OCI-LY1 (cell line): ENCODE measurements around the gene AMY1C.
"Not testable (repeated sequence)": the region's sequence is repeated elsewhere in the genome, so short reads cannot be mapped to it uniquely, and the experiment has no call there.

ENCODE experiments used
- H2AFZ ChIP-seq: fragments of 200-600 bp; sonication (generic), shearing (Covaris generic); 2 replicates; pipeline ENCODE4 v1.6.0; 2014; ENCODE audit warnings: antibody characterized with exemption, mild to moderate bottlenecking, low read length
- H3F3A ChIP-seq: fragments of 200-600 bp; sonication (generic), shearing (Covaris generic); 2 replicates; pipeline ENCODE4 v1.6.0; 2014; ENCODE audit warnings: mild to moderate bottlenecking, antibody characterized with exemption, low read length, moderate library complexity; ENCODE audit not compliant: insufficient read depth
- H3K27ac ChIP-seq: fragments of 200-600 bp; sonication (generic); 2 replicates; pipeline ENCODE4 v1.5.1; 2014; ENCODE audit warnings: low read length, mixed run types, mild to moderate bottlenecking, low read depth; ENCODE audit not compliant: poor library complexity, severe bottlenecking
- H3K27me3 ChIP-seq: fragments of 200-600 bp; sonication (generic); 2 replicates; pipeline ENCODE4 v1.6.0; 2014; ENCODE audit warnings: antibody characterized with exemption, mild to moderate bottlenecking, low read length, moderate library complexity; ENCODE audit not compliant: insufficient read depth
- H3K36me3 ChIP-seq: fragments of 200-600 bp; sonication (generic); 2 replicates; pipeline ENCODE4 v1.6.1; 2014; ENCODE audit warnings: mild to moderate bottlenecking, antibody characterized with exemption, low read length, moderate library complexity, mixed read lengths; ENCODE audit not compliant: insufficient read depth
- H3K4me1 ChIP-seq: fragments of 200-600 bp; sonication (generic); 2 replicates; pipeline ENCODE4 v1.5.1; 2014; ENCODE audit warnings: mild to moderate bottlenecking, low read length, moderate library complexity; ENCODE audit not compliant: insufficient read depth, severe bottlenecking
- H3K4me2 ChIP-seq: fragments of 200-600 bp; sonication (generic), shearing (Covaris generic); 2 replicates; pipeline ENCODE4 v1.6.1; 2014; ENCODE audit warnings: low read length
- H3K4me3 ChIP-seq: fragments of 200-600 bp; sonication (generic); 2 replicates; pipeline ENCODE4 v1.5.1; 2014; ENCODE audit warnings: low read length, low read depth, mild to moderate bottlenecking, mixed read lengths; ENCODE audit not compliant: poor library complexity, severe bottlenecking
- H3K79me2 ChIP-seq: fragments of 200-600 bp; shearing (Covaris generic); 2 replicates; pipeline ENCODE4 v1.6.1; 2016; ENCODE audit warnings: mixed run types, low read length, mixed read lengths; ENCODE audit not compliant: insufficient read depth
- H3K9ac ChIP-seq: fragments of 200-600 bp; sonication (generic), shearing (Covaris generic); 2 replicates; pipeline ENCODE4 v1.6.1; 2014; ENCODE audit warnings: mild to moderate bottlenecking, low read length, mixed read lengths
- H3K9me2 ChIP-seq: fragments of 200-600 bp; sonication (generic), shearing (Covaris generic); 2 replicates; pipeline ENCODE4 v1.6.1; 2014; ENCODE audit warnings: low read depth, mild to moderate bottlenecking, low read length, mixed read lengths
- H3K9me3 ChIP-seq: fragments of 200-600 bp; shearing (Covaris generic); 2 replicates; pipeline ENCODE4 v1.6.1; 2014; ENCODE audit warnings: low read length, mixed read lengths
- H4K20me1 ChIP-seq: fragments of 200-600 bp; sonication (generic), shearing (Covaris generic); 2 replicates; pipeline ENCODE4 v1.6.0; 2016; ENCODE audit warnings: mild to moderate bottlenecking, low read length; ENCODE audit not compliant: insufficient read depth
- EZH2 ChIP-seq: fragments of 200-600 bp; sonication (generic), shearing (Covaris generic); IDR thresholded peaks from 2 replicates; pipeline ENCODE4 v1.8.0; 2017; ENCODE audit warnings: borderline replicate concordance, mixed run types, mild to moderate bottlenecking, antibody characterized with exemption, low read length, moderate library complexity, mixed read lengths
- TF ChIP-seq, protein P1 (sequence below): fragments of 200-600 bp; sonication (generic), shearing (Covaris generic); IDR thresholded peaks from 2 replicates; pipeline ENCODE4 v1.5.1; 2017; ENCODE audit warnings: mild to moderate bottlenecking, antibody characterized with exemption, low read length, moderate library complexity, mixed read lengths

AMY1C gene

DNA sequence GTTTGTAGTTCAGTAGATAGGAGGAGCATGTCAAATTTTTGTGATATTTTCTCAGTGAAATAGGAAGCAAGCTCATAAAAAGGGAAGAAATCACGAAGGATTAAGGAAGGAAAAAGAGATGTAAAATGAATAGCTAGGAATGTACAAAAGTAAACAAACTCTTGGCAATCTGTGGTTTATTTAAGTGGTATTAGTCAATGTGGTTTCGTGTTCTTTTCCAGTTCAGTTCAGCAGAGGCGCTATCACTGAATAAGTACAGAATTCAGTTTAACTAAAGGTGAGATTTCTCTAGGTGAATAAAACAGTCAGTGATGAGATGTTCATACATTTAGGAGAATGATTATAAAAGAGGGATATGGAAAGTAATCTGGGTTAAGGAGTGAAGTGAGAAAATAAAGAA, 11.7 kb upstream of the AMY1C start:
- not testable (repeated sequence) for H3K9me3 ChIP-seq, H3K27me3 ChIP-seq, H3K36me3 ChIP-seq

DNA sequence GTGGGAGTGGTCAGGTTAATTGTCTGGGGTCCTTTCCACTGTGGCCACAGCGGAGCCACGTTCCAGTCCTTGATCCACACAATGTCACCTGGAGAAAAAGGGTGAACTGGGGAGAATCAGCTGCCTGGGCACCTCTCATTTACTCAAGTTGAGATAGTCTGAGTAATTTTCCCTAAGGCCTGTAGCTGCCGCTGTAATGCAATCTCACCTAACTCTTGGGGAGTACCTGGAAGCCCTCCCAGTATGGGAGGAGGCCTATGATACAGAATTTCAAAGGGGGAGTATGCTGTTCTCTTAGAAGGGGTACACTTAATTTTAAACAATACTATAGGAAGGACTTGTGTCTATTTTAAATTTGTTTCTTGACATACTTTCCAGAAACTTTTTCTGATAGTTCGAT, 5.2 kb upstream of the AMY1C start:
- not testable (repeated sequence) for H3K4me1 ChIP-seq, H3K27ac ChIP-seq, H3F3A ChIP-seq, H3K9me3 ChIP-seq, H4K20me1 ChIP-seq, H2AFZ ChIP-seq, H3K9ac ChIP-seq, H3K9me2 ChIP-seq, H3K4me3 ChIP-seq, H3K36me3 ChIP-seq, H3K27me3 ChIP-seq, H3K4me2 ChIP-seq, H3K79me2 ChIP-seq

More for the DNA sequence above, 11.7 kb upstream of the AMY1C start:
- not testable (repeated sequence) for H3K9me2 ChIP-seq, H3K27ac ChIP-seq, H3K4me2 ChIP-seq, H3K4me3 ChIP-seq, H3K9ac ChIP-seq, H3K79me2 ChIP-seq, H3F3A ChIP-seq, H2AFZ ChIP-seq, H3K4me1 ChIP-seq, H4K20me1 ChIP-seq

DNA sequence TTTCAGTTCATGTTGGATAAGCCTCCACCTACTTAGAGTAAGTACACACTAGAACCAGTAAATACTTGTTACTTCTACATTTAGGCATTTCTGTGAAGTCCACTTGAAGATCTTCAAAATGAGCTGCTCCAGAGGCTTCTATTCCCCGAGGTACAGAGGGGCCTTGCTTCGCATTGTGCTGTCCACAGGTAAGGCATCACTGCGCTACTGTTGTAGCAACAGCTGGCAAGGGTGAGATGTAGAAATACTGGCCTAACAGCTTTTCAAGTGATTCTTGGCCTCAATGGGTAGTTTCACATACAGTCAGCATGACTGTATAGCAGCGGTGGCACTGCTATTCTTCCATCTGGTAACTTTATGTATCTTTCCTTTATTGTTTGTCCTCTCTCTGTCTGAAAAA, 4.7 kb upstream of the AMY1C start:
- H2AFZ ChIP-seq, H3K4me1 ChIP-seq, H3K27ac ChIP-seq, H3F3A ChIP-seq, H3K36me3 ChIP-seq, H3K9me2 ChIP-seq, H3K9me3 ChIP-seq, H3K27me3 ChIP-seq, H3K9ac ChIP-seq, H3K4me3 ChIP-seq, H4K20me1 ChIP-seq, H3K4me2 ChIP-seq, H3K79me2 ChIP-seq: not testable (repeated sequence)

DNA sequence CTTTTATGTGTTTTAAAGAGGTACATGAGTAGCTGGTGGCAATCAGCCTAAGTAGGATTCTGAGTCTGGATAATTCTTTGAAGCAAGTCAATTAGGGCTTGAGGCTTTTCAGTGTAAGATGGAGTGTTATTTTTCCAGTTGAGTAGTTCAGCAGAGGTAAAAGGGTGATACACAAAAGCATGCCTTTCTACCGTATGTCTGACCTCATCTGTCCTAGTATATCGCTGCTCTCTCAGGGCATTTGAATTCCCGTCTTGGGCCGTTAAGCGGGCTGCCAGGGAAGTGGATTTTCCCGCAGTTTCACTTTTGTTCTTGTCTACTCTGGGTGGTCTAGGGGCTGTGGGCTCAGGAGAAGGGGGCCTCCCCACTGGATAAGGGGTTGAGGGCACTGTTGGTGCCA, 1.4 kb upstream of the AMY1C start:
- not testable (repeated sequence) for H3F3A ChIP-seq, H3K9me2 ChIP-seq, H4K20me1 ChIP-seq, H2AFZ ChIP-seq, H3K4me1 ChIP-seq, H3K4me3 ChIP-seq, H3K36me3 ChIP-seq, H3K27ac ChIP-seq, H3K9me3 ChIP-seq, H3K79me2 ChIP-seq, H3K27me3 ChIP-seq, H3K4me2 ChIP-seq, H3K9ac ChIP-seq

DNA sequence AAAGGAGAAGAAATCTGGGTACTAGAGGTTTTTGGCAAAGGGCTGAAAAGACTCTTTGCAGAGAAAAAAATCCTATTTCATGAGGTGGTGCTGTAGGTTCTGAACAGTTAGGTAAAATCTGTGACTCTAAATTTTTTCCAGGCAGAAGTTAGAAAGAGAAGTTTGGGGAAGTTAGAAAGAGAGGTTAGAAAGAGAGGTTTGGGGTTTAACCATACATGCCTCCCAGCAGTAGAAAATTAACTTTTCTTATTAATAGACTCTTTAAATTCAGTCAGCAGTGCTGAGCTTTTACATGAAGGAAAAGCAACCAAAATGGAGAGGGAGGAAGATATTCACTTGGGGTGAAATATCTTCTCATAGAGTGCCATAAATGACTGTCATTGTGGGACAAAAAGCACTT, 12.2 kb downstream of the AMY1C start:
- Histone ChIP-seq H3K36me3 (no peaks in the 10 kb centered on the region), H3K27me3 (no peaks in the 10 kb centered on the region), H3K4me2 (no peak overlapping the region), H3K9me3 (no peaks in the 10 kb centered on the region), H4K20me1 (no peaks in the 10 kb centered on the region), H3K9ac (no peak overlapping the region), H3K4me3 (no peak overlapping the region), H3F3A (no peaks in the 10 kb centered on the region), H3K27ac (no peak overlapping the region), H3K9me2 (no peaks in the 10 kb centered on the region), H3K4me1 (no peaks in the 10 kb centered on the region), H3K79me2 (no peaks in the 10 kb centered on the region), H2AFZ (no peak overlapping the region)
- TF ChIP-seq EZH2 = no peak
- TF ChIP-seq, protein P1, sequence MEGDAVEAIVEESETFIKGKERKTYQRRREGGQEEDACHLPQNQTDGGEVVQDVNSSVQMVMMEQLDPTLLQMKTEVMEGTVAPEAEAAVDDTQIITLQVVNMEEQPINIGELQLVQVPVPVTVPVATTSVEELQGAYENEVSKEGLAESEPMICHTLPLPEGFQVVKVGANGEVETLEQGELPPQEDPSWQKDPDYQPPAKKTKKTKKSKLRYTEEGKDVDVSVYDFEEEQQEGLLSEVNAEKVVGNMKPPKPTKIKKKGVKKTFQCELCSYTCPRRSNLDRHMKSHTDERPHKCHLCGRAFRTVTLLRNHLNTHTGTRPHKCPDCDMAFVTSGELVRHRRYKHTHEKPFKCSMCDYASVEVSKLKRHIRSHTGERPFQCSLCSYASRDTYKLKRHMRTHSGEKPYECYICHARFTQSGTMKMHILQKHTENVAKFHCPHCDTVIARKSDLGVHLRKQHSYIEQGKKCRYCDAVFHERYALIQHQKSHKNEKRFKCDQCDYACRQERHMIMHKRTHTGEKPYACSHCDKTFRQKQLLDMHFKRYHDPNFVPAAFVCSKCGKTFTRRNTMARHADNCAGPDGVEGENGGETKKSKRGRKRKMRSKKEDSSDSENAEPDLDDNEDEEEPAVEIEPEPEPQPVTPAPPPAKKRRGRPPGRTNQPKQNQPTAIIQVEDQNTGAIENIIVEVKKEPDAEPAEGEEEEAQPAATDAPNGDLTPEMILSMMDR = no peak
